ENCODE results near the gene AQP12A.

The AQP12A gene

GRCh38 chr2:240720686-240721595 is 29.3 kb downstream of the AQP12A start:
- Histone ChIP-seq H3K4me3 (ENCODE audit: low read depth, low read length) (no peak overlapping the region), H3K4me1 (ENCODE audit: control insufficient read depth, insufficient read depth, low read length) (no peaks in the 10 kb centered on the region), H3K36me3 (ENCODE audit: control insufficient read depth, insufficient read depth, low read length) (peaks cover 92% of the 10 kb centered on the region), H3K27ac (ENCODE audit: low read depth, low read length) (no peak overlapping the region), H3K27me3 (ENCODE audit: control insufficient read depth, insufficient read depth, low read length) (no peaks in the 10 kb centered on the region), H3K9me3 (ENCODE audit: control insufficient read depth, insufficient read depth, low read length) (no peaks in the 10 kb centered on the region), H3K9ac (ENCODE audit: low read depth, low read length) (no peak overlapping the region)

- no peaks in the 10 kb centered on the region for H3K4me1 ChIP-seq (ENCODE audit: control insufficient read depth, insufficient read depth, low read length)
- peaks cover 92% of the 10 kb centered on the region for H3K36me3 ChIP-seq (ENCODE audit: control insufficient read depth, insufficient read depth, low read length)
- H3K9ac ChIP-seq (ENCODE audit: low read depth, low read length), result no peak overlapping the region
- H3K27me3 ChIP-seq (ENCODE audit: control insufficient read depth, insufficient read depth, low read length), result no peaks in the 10 kb centered on the region
- no peaks in the 10 kb centered on the region for H3K9me3 ChIP-seq (ENCODE audit: control insufficient read depth, insufficient read depth, low read length)
- no peak overlapping the region for H3K4me3 ChIP-seq (ENCODE audit: low read depth, low read length)
- no peak overlapping the region for H3K27ac ChIP-seq (ENCODE audit: low read depth, low read length)
Observed at GRCh38 chr2:240721596-240722180, 30.0 kb downstream of the AQP12A start.

- no peak overlapping the region for H3K27ac ChIP-seq (ENCODE audit: low read depth, low read length)
- no peaks in the 10 kb centered on the region for H3K9me3 ChIP-seq (ENCODE audit: control insufficient read depth, insufficient read depth, low read length)
- H3K27me3 ChIP-seq (ENCODE audit: control insufficient read depth, insufficient read depth, low read length), result no peaks in the 10 kb centered on the region
- H3K4me1 ChIP-seq (ENCODE audit: control insufficient read depth, insufficient read depth, low read length), result no peaks in the 10 kb centered on the region
- H3K36me3 ChIP-seq (ENCODE audit: control insufficient read depth, insufficient read depth, low read length), result peaks cover 88% of the 10 kb centered on the region
- H3K9ac ChIP-seq (ENCODE audit: low read depth, low read length), result no peak overlapping the region
- H3K4me3 ChIP-seq (ENCODE audit: low read depth, low read length), result no peak overlapping the region
Observed at GRCh38 chr2:240722376-240722775, 30.7 kb downstream of the AQP12A start.

- H3K27ac ChIP-seq (ENCODE audit: low read depth, low read length), result no peak overlapping the region
- H3K36me3 ChIP-seq (ENCODE audit: control insufficient read depth, insufficient read depth, low read length), result peaks cover 82% of the 10 kb centered on the region
- H3K4me1 ChIP-seq (ENCODE audit: control insufficient read depth, insufficient read depth, low read length), result no peaks in the 10 kb centered on the region
- no peak overlapping the region for H3K9ac ChIP-seq (ENCODE audit: low read depth, low read length)
- H3K4me3 ChIP-seq (ENCODE audit: low read depth, low read length), result no peak overlapping the region
- no peaks in the 10 kb centered on the region for H3K27me3 ChIP-seq (ENCODE audit: control insufficient read depth, insufficient read depth, low read length)
- H3K9me3 ChIP-seq (ENCODE audit: control insufficient read depth, insufficient read depth, low read length), result no peaks in the 10 kb centered on the region
Observed at GRCh38 chr2:240722796-240723735, 31.4 kb downstream of the AQP12A start.

GRCh38 chr2:240723851-240724250 is 32.2 kb downstream of the AQP12A start:
- H3K27ac ChIP-seq (ENCODE audit: low read depth, low read length), result no peak overlapping the region
- H3K27me3 ChIP-seq (ENCODE audit: control insufficient read depth, insufficient read depth, low read length), result no peaks in the 10 kb centered on the region
- no peak overlapping the region for H3K9ac ChIP-seq (ENCODE audit: low read depth, low read length)
- no peaks in the 10 kb centered on the region for H3K4me1 ChIP-seq (ENCODE audit: control insufficient read depth, insufficient read depth, low read length)
- H3K9me3 ChIP-seq (ENCODE audit: control insufficient read depth, insufficient read depth, low read length), result no peaks in the 10 kb centered on the region
- no peak overlapping the region for H3K4me3 ChIP-seq (ENCODE audit: low read depth, low read length)
- H3K36me3 ChIP-seq (ENCODE audit: control insufficient read depth, insufficient read depth, low read length), result peaks cover 76% of the 10 kb centered on the region

- H3K36me3 ChIP-seq (ENCODE audit: control insufficient read depth, insufficient read depth, low read length), result peaks cover 75% of the 10 kb centered on the region
- no peak overlapping the region for H3K4me3 ChIP-seq (ENCODE audit: low read depth, low read length)
- no peaks in the 10 kb centered on the region for H3K27me3 ChIP-seq (ENCODE audit: control insufficient read depth, insufficient read depth, low read length)
- no peaks in the 10 kb centered on the region for H3K9me3 ChIP-seq (ENCODE audit: control insufficient read depth, insufficient read depth, low read length)
- no peak overlapping the region for H3K27ac ChIP-seq (ENCODE audit: low read depth, low read length)
- no peaks in the 10 kb centered on the region for H3K4me1 ChIP-seq (ENCODE audit: control insufficient read depth, insufficient read depth, low read length)
- H3K9ac ChIP-seq (ENCODE audit: low read depth, low read length), result no peak overlapping the region
Observed at GRCh38 chr2:240724431-240724830, 32.8 kb downstream of the AQP12A start.

GRCh38 chr2:240725266-240725665 is 33.6 kb downstream of the AQP12A start:
- no peaks in the 10 kb centered on the region for H3K4me1 ChIP-seq (ENCODE audit: control insufficient read depth, insufficient read depth, low read length)
- no peak overlapping the region for H3K9ac ChIP-seq (ENCODE audit: low read depth, low read length)
- no peak overlapping the region for H3K27ac ChIP-seq (ENCODE audit: low read depth, low read length)
- H3K27me3 ChIP-seq (ENCODE audit: control insufficient read depth, insufficient read depth, low read length), result no peaks in the 10 kb centered on the region
- no peaks in the 10 kb centered on the region for H3K9me3 ChIP-seq (ENCODE audit: control insufficient read depth, insufficient read depth, low read length)
- no peak overlapping the region for H3K4me3 ChIP-seq (ENCODE audit: low read depth, low read length)
- peaks cover 70% of the 10 kb centered on the region for H3K36me3 ChIP-seq (ENCODE audit: control insufficient read depth, insufficient read depth, low read length)

- H3K36me3 ChIP-seq (ENCODE audit: control insufficient read depth, insufficient read depth, low read length), result peaks cover 66% of the 10 kb centered on the region
- H3K27ac ChIP-seq (ENCODE audit: low read depth, low read length), result no peak overlapping the region
- H3K9me3 ChIP-seq (ENCODE audit: control insufficient read depth, insufficient read depth, low read length), result no peaks in the 10 kb centered on the region
- no peaks in the 10 kb centered on the region for H3K4me1 ChIP-seq (ENCODE audit: control insufficient read depth, insufficient read depth, low read length)
- no peak overlapping the region for H3K4me3 ChIP-seq (ENCODE audit: low read depth, low read length)
- no peak overlapping the region for H3K9ac ChIP-seq (ENCODE audit: low read depth, low read length)
- H3K27me3 ChIP-seq (ENCODE audit: control insufficient read depth, insufficient read depth, low read length), result no peaks in the 10 kb centered on the region
Observed at GRCh38 chr2:240725671-240726070, 34.0 kb downstream of the AQP12A start.

GRCh38 chr2:240726876-240727275 is 35.2 kb downstream of the AQP12A start:
- no peaks in the 10 kb centered on the region for H3K9me3 ChIP-seq (ENCODE audit: control insufficient read depth, insufficient read depth, low read length)
- no peaks in the 10 kb centered on the region for H3K27me3 ChIP-seq (ENCODE audit: control insufficient read depth, insufficient read depth, low read length)
- no peaks in the 10 kb centered on the region for H3K4me1 ChIP-seq (ENCODE audit: control insufficient read depth, insufficient read depth, low read length)
- no peak overlapping the region for H3K4me3 ChIP-seq (ENCODE audit: low read depth, low read length)
- no peak overlapping the region for H3K27ac ChIP-seq (ENCODE audit: low read depth, low read length)
- H3K9ac ChIP-seq (ENCODE audit: low read depth, low read length), result no peak overlapping the region
- H3K36me3 ChIP-seq (ENCODE audit: control insufficient read depth, insufficient read depth, low read length), result peaks cover 58% of the 10 kb centered on the region

GRCh38 chr2:240727439-240727838 is 35.8 kb downstream of the AQP12A start:
- Histone ChIP-seq H3K27me3 (ENCODE audit: control insufficient read depth, insufficient read depth, low read length) (no peaks in the 10 kb centered on the region), H3K4me3 (ENCODE audit: low read depth, low read length) (no peak overlapping the region), H3K36me3 (ENCODE audit: control insufficient read depth, insufficient read depth, low read length) (peaks cover 52% of the 10 kb centered on the region), H3K9ac (ENCODE audit: low read depth, low read length) (no peak overlapping the region), H3K9me3 (ENCODE audit: control insufficient read depth, insufficient read depth, low read length) (no peaks in the 10 kb centered on the region), H3K27ac (ENCODE audit: low read depth, low read length) (no peak overlapping the region), H3K4me1 (ENCODE audit: control insufficient read depth, insufficient read depth, low read length) (no peaks in the 10 kb centered on the region)
